ENCODE data around the gene PXDC1.

The PXDC1 gene

DNA sequence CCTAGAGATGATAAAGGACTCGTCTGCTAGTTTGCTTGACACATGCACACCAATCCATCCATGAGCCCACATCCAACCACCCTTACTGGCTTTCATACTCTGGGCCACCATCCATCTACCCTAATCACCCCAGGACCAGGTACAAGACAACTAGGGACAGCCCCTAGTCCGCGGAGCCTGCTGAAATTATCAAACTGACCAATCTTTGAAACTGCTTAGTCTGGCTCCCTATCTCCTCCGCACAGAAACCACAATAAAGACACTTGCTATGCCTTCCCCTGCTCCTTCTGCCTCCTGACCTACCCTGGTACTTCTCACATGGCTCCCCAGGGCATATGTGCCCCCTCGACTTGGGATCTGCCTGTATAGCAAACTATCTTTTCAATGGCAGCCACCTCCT, 33.1 kb downstream of the PXDC1 start:
- TF ChIP-seq, protein P1, sequence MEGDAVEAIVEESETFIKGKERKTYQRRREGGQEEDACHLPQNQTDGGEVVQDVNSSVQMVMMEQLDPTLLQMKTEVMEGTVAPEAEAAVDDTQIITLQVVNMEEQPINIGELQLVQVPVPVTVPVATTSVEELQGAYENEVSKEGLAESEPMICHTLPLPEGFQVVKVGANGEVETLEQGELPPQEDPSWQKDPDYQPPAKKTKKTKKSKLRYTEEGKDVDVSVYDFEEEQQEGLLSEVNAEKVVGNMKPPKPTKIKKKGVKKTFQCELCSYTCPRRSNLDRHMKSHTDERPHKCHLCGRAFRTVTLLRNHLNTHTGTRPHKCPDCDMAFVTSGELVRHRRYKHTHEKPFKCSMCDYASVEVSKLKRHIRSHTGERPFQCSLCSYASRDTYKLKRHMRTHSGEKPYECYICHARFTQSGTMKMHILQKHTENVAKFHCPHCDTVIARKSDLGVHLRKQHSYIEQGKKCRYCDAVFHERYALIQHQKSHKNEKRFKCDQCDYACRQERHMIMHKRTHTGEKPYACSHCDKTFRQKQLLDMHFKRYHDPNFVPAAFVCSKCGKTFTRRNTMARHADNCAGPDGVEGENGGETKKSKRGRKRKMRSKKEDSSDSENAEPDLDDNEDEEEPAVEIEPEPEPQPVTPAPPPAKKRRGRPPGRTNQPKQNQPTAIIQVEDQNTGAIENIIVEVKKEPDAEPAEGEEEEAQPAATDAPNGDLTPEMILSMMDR (IDR thresholded peaks at IDR 0.05) = no peak
- DNase-seq = no peak
- Mint-ChIP-seq H3K27me3 (ENCODE audit: low read depth, poor library complexity) (peaks cover 4% of the 10 kb centered on the region), H3K27ac (no peak overlapping the region), H3K9me3 (peaks cover 19% of the 10 kb centered on the region), H3K36me3 (ENCODE audit: low read depth) (peaks cover 17% of the 10 kb centered on the region), H3K4me3 (no peak overlapping the region), H3K4me1 (peaks cover 40% of the 10 kb centered on the region)

DNA sequence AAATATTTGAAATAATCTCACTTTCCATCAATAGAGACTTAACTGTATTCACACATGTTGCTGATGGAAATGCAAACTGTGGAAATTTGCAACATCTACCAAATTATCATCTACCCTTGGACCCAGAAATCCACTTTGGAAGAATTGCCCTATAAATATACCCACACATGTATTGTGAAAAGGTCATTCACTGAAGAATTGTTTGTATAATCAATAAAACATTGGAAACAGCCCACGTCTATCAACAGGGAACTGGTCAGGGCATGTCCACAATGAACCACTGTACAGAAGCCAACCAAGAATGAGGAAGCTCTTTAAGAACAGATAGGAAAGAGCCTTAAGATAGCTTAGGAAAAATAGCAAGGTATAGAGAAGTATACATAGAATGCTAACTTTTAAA, 36.2 kb downstream of the PXDC1 start:
- H3K36me3 Mint-ChIP-seq (ENCODE audit: low read depth) = peaks cover 17% of the 10 kb centered on the region
- TF ChIP-seq, protein P1 (IDR thresholded peaks at IDR 0.05) = no peak
- peaks cover 19% of the 10 kb centered on the region for H3K9me3 Mint-ChIP-seq
- H3K4me3 Mint-ChIP-seq = no peak overlapping the region
- peaks cover 3% of the 10 kb centered on the region for H3K27me3 Mint-ChIP-seq (ENCODE audit: low read depth, poor library complexity)
- peaks cover 25% of the 10 kb centered on the region for H3K4me1 Mint-ChIP-seq
- DNase-seq = no peak
- no peak overlapping the region for H3K27ac Mint-ChIP-seq

DNA sequence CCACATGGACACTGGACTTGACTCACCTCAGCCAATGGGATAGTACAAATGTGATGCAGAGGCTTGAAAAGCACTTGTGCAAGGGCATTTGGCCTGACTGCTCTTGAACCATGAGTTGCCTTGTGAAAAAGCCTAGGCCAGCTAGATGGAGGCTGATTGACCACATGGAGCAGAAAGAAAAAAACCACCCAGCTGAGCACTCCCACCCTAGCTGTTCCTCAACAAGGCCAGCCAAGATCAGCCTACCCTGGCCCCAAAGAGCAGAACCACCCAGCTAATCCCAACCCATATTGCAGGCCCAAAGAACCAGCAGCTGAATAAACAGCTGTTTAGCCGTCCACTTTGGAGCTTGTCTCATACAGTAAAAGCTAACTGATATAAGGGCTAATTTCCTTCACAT, 36.7 kb downstream of the PXDC1 start:
- H3K9me3 Mint-ChIP-seq = peaks cover 16% of the 10 kb centered on the region
- H3K4me3 Mint-ChIP-seq = no peak overlapping the region
- no peak for DNase-seq
- H3K4me1 Mint-ChIP-seq = peaks cover 22% of the 10 kb centered on the region
- peaks cover 17% of the 10 kb centered on the region for H3K36me3 Mint-ChIP-seq (ENCODE audit: low read depth)
- peaks cover 3% of the 10 kb centered on the region for H3K27me3 Mint-ChIP-seq (ENCODE audit: low read depth, poor library complexity)
- no peak overlapping the region for H3K27ac Mint-ChIP-seq
- TF ChIP-seq, protein P1 (IDR thresholded peaks at IDR 0.05) = no peak

DNA sequence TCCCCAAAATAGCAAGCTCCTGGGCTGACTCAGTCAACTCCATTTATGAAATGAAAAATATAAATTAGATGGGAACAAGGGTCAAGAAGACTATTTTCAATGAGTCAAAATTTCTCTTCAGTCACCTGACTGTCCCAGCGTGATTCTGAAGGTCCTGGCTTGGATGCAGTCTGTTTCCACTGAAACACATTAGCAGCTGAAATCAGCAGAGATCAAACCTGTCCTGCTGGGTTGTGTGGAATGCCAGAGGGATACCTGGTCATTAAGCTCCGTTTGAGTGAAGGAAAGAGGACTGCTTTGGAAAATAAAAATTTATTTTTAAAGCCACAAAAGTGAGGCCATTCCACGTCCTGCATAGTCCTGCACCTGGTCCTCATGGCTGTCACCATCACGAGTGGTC, 37.4 kb downstream of the PXDC1 start:
- H3K36me3 Mint-ChIP-seq (ENCODE audit: low read depth) = peaks cover 17% of the 10 kb centered on the region
- peaks cover 16% of the 10 kb centered on the region for H3K4me1 Mint-ChIP-seq
- peaks cover 14% of the 10 kb centered on the region for H3K9me3 Mint-ChIP-seq
- no peak overlapping the region for H3K4me3 Mint-ChIP-seq
- peaks cover 3% of the 10 kb centered on the region for H3K27me3 Mint-ChIP-seq (ENCODE audit: low read depth, poor library complexity)
- TF ChIP-seq, protein P1 (IDR thresholded peaks at IDR 0.05) = no peak
- H3K27ac Mint-ChIP-seq = no peak overlapping the region
- DNase-seq = no peak

DNA sequence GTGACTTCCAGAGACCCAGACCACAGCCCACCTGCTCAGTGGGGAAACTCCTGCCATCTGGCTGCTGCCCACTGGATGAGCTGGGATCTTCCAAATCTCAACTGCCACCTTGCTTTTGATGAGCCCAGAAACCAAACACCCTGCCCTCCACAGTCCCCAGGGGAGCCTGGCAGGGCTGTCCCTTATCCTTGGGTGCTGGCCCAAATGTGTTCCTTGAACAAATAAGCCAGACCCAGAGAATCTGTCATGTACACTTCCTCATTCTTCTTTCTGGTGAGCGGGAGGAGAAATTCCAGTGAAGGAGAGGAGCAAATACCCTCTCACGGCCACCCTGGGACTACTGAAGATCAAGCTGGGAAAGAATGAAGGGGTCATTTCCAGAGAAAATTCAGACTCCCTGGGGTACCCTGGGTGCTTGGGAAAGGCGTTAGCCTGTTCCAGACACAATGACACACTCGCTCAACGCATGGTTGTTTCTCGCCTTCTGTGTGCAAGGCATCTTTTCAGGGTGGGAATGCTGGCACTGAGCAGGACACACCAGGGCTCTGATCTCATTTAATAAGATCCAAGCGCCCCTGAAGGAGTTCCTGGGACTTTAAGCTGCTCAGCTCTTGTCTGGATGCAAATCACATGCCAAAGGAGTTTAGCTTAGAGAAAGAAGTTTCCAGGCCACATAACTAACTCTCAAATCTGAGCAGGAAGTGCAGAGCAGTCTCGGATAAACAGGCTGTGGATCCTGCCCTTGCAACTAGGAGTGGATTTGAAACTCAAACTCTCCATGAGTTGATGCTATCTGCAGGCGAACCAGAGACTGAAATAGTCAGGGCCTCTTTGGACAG, 38.5 kb downstream of the PXDC1 start:
- no peak overlapping the region for H3K4me3 Mint-ChIP-seq
- peaks cover 3% of the 10 kb centered on the region for H3K27me3 Mint-ChIP-seq (ENCODE audit: low read depth, poor library complexity)
- H3K27ac Mint-ChIP-seq = no peak overlapping the region
- H3K36me3 Mint-ChIP-seq (ENCODE audit: low read depth) = peaks cover 17% of the 10 kb centered on the region
- TF ChIP-seq, protein P1 (IDR thresholded peaks at IDR 0.05) = no peak
- no peak for DNase-seq
- peaks cover 14% of the 10 kb centered on the region for H3K9me3 Mint-ChIP-seq
- peaks cover 5% of the 10 kb centered on the region for H3K4me1 Mint-ChIP-seq

DNA sequence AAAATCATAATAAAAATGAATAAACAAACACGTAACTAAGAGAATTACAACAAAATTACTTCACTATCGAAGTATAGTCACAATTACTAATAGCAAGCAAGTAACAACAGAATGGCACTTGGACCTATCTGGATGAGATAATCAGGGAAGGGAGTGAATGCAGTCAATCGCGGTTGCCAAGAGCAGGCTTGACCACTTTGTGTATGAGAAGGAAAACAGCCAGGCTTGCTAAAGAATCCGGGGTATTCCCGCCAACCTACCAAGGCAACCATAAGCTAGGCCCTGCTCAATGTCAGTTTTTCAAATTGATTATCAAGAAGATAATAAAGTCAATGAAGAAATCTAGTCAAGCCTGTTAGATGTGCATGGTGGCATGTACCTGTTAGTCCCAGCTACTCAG, 39.7 kb downstream of the PXDC1 start:
- Mint-ChIP-seq H3K36me3 (ENCODE audit: low read depth) (peaks cover 17% of the 10 kb centered on the region), H3K27me3 (ENCODE audit: low read depth, poor library complexity) (peaks cover 3% of the 10 kb centered on the region), H3K4me3 (no peak overlapping the region), H3K27ac (no peak overlapping the region), H3K4me1 (peaks cover 10% of the 10 kb centered on the region), H3K9me3 (peaks cover 16% of the 10 kb centered on the region)
- TF ChIP-seq, protein P1 (IDR thresholded peaks at IDR 0.05) = no peak
- no peak for DNase-seq

Data from nephron progenitor cell (in vitro differentiated cells).